ENCODE measurements around the gene EVA1C. TPM values are rescaled to one million over a fixed set of nuclear protein-coding genes. Genes with fewer than 3 reads are reported as not detected.

EVA1C gene
- total and polyA plus RNA-seq, 9 donors: 27.1 to 156 (median 48.8) TPM

GRCh38 chr21:32483293-32483595 lies 70.7 kb downstream of the EVA1C start:
- no peak overlapping the region for H3K4me3 ChIP-seq
- H3K4me1 ChIP-seq (ENCODE audit: insufficient read depth): no peaks in the 10 kb centered on the region
- no peaks in the 10 kb centered on the region for H3K27me3 ChIP-seq
- no peaks in the 10 kb centered on the region for H3K36me3 ChIP-seq
- H3K9me3 ChIP-seq: no peaks in the 10 kb centered on the region
- WGBS, 3 donors: 58 to 81% (median 74%) methylated on average over 2 of the region's 2 CpGs
- no peak for TF ChIP-seq CTCF (IDR thresholded peaks at IDR 0.05)
- no peak for TF ChIP-seq POLR2A (IDR thresholded peaks at IDR 0.05)
- no peak for TF ChIP-seq EP300 (IDR thresholded peaks at IDR 0.05)
- no peak for DNase-seq
- no peak overlapping the region for H3K27ac ChIP-seq
- intact Hi-C loops (cut with DNase I): no loop called here

DNA sequence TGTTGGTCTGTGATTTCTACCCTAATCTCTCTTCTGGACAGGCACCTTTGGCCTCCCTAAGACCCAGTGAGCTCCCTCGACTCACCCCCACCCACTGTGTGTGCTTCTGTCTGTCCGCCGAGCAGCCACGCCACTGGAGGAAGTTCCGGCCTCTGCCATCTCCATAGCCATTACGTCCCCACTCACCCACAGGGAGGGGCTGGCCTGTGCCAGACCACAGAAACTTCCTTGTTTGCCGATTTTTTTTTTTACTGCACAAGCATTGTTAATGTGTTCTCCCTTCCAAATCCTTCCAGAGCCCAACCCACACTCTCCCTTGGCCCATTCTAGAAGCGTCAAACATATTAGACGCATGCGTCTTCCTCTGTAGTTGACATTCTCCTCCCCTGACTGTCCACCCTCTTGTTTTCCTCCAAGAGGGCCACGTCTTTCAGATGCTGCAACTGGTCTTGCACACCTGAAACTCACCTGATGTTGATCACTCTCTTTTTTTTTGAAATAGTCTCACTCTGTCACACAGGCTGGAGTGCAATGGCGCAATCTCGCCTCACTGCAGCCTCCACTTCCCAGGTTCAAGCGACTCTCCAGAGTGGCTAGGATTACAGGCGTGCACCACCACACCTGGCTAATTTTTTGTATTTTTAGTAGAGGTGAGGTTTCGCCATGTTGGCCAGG lies 72.3 kb downstream of the EVA1C start:
- no peaks in the 10 kb centered on the region for H3K4me1 ChIP-seq (ENCODE audit: insufficient read depth)
- H3K27ac ChIP-seq: no peak overlapping the region
- intact Hi-C loops (cut with DNase I): no loop called here
- TF ChIP-seq CTCF (IDR thresholded peaks at IDR 0.05): no peak
- TF ChIP-seq EP300 (IDR thresholded peaks at IDR 0.05): no peak
- no peak for TF ChIP-seq POLR2A (IDR thresholded peaks at IDR 0.05)
- no peaks in the 10 kb centered on the region for H3K9me3 ChIP-seq
- H3K36me3 ChIP-seq: no peaks in the 10 kb centered on the region
- DNase-seq: peak in 1 of 5 donors; percentile 8
- no peak overlapping the region for H3K4me3 ChIP-seq
- H3K27me3 ChIP-seq: no peaks in the 10 kb centered on the region
- 90 to 92% (median 91%) methylated on average over 16 of the region's 16 CpGs for WGBS, 3 donors

- Histone ChIP-seq H3K4me3 (no peak overlapping the region), H3K36me3 (no peaks in the 10 kb centered on the region), H3K4me1 (ENCODE audit: insufficient read depth) (peaks cover 3% of the 10 kb centered on the region), H3K27me3 (no peaks in the 10 kb centered on the region), H3K9me3 (no peaks in the 10 kb centered on the region), H3K27ac (no peak overlapping the region)
- WGBS, 3 donors: 83 to 90% (median 84%) methylated on average over 3 of the region's 3 CpGs
- TF ChIP-seq CTCF (IDR thresholded peaks at IDR 0.05) (no peak), EP300 (IDR thresholded peaks at IDR 0.05) (no peak), POLR2A (IDR thresholded peaks at IDR 0.05) (no peak)
- intact Hi-C loops (cut with DNase I): loop anchor here in 1 of 4 donors (10.0 kb wide), 1 partner anchor 88 kb away; no protein-coding TSS in a partner anchor
- no peak for DNase-seq
Measured at GRCh38 chr21:32492376-32492775, 79.9 kb downstream of the EVA1C start.

GRCh38 chr21:32494934-32495709 lies 82.6 kb downstream of the EVA1C start:
- H3K27ac ChIP-seq: no peak overlapping the region
- H3K27me3 ChIP-seq: no peaks in the 10 kb centered on the region
- no peaks in the 10 kb centered on the region for H3K9me3 ChIP-seq
- peaks cover 6% of the 10 kb centered on the region for H3K4me1 ChIP-seq (ENCODE audit: insufficient read depth)
- H3K36me3 ChIP-seq: no peaks in the 10 kb centered on the region
- no peak for TF ChIP-seq CTCF (IDR thresholded peaks at IDR 0.05)
- TF ChIP-seq POLR2A (IDR thresholded peaks at IDR 0.05): no peak
- TF ChIP-seq EP300 (IDR thresholded peaks at IDR 0.05): no peak
- peak in 1 of 5 donors; percentile 11 for DNase-seq
- 67 to 68% (median 67%) methylated on average over 10 of the region's 10 CpGs for WGBS, 3 donors
- H3K4me3 ChIP-seq: no peak overlapping the region
- intact Hi-C loops (cut with DNase I): loop anchor here in 1 of 4 donors (10.0 kb wide), 1 partner anchor 90 kb away; no protein-coding TSS in a partner anchor

Measured in ovary (tissue), 9 donors.